HG03095 (cell line): ENCODE results near the gene RIMBP2.
"Not testable (repeated sequence)": the region's sequence is repeated elsewhere in the genome, so short reads cannot be mapped to it uniquely, and the experiment has no call there.

Source experiments
- ATAC-seq: cut with Tn5 transposase; IDR thresholded peaks from one replicate; pipeline ENCODE4 v1.9.1; 2021; ENCODE audit warnings: moderate library complexity; ENCODE audit not compliant: unreplicated experiment

Gene RIMBP2

DNA sequence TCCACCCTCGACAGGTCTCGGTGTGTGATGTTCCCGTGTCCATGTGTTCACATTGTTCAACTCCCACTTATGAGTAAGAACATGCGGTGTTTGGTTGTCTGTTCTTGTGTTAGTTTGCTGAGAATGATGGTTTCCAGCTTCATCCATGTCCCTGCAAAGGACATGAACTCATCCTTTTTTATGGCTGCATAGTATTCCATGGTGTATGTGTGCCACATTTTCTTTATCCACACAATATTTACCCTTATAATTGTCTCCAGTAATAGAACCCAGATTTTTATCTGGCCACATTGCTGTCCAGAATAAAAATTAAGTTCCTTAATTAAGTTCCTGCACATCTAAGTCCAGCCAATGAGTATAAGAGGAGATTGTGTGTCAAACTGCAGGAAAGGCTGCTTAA is 22.3 kb upstream of the RIMBP2 start:
- not testable (repeated sequence) for ATAC-seq

DNA sequence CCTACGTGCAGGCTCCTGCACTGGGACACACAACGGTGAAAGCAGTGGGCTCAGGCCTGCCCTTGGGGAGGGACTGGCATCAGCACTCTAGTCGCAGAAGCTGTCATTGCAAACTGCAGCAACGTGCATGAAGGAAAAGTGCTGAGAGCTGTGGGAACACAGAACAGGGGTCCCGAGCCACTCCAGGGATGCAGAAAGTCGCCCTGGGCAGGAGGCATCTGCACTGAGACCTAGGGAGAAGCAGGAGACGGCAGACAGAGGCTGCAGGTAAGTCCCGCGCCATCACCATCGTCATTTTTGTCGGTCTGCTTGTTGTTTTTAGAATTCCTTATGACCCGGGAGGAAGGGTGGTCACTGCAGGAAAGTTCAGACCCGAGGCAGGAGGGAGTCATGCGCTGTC is 21.6 kb upstream of the RIMBP2 start:
- ATAC-seq = no peak

DNA sequence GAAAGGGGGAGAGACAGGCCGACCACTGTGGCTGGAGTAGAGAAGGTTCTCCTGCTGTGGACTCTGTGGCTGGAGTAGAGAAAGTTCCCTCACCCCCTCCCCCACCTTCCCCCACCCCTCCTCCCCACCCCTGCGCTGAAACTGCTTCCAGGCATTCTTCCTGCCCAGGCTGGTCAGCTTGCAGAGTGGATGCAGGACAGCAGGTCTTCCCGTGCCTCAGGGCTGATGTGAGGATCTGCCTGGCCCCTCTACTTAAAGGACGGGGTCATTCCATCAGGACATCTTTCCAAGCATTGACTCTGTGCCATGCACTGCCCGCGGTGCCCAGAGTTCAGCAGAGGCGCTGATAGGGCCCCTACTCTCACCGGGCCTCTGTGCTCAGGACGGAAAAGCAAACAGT is 13.2 kb upstream of the RIMBP2 start:
- no peak for ATAC-seq

DNA sequence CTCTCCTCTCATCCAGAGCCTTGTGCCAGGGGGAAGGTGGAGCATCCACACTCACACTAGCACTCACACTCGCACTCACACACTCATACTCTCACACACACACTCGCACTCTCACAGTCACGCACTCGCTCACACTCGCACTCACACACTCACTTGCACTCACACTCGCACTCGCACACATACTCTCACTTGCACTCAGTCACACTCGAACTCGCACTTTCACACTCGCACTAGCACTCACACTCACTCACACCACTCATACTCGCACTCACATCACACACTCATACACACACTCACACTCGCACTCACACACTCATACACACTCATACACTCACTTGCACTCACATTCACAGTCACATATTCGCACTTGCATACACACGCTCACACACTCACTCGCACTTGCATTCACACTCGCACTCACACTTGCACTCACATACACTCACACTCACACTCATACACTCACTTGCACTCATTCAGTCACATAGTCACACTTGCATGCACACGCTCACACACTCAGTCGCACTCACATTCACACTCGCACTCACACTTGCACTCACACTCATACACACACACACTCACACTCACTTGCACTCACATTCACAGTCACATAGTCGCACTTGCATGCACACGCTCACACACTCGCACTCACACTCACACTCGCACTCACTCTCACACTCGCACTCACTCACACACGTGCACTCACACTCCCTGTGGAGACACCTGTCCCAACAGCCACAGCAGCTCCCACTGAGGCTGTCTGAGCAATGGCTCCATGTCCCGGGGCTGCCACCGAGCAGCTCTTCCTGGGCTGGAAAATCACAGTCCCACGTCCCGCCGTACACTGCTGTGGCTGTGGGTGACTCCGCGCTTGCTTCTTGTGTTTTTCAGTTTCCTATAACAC is 12.3 kb upstream of the RIMBP2 start:
- ATAC-seq = no peak

DNA sequence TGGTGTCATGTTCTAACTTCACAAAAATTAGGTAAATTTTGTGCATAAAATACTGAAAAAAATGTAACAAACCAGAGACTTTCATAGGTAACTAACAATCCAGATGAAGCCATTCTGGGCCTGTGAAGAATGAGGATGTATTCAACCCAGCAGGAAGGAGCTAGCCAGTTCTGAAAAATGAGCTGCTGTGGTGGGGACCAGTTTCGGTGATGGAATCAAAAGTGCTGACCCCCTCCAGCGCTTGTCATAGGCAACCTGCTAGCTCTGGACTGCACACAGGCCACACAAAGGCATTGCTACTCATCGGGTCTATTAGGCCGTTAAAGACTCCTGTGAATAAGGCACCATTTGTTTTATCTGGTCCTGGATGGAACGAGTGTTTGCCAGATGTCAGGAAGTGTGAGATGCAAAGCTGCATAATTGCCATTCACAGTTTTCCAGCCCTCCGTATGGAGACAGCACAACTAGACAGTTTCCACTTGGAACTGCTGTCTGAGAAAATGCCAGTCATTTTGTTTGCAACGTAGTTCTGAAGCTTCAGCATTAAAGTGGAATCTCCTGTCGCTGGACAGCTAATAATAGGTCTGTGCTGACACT is 3.3 kb upstream of the RIMBP2 start:
- ATAC-seq = no peak

DNA sequence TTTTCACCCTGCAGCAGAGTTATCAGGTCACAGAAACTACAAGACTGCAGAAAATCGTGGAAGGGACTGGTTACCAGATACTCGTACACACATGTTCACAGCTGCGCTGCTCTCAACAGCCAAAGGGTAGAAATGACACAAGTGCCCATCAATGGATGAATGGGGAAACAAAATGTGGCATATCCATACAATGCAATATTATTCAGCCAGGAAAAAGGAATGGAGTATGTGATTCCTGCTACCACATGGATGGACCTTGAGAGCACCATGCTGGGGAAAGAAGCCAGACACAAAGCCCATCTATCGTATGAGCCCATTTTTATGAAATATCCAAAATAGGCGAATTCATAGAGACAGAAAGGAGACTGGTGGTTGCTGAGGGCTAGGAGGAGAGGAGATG is 1.7 kb upstream of the RIMBP2 start:
- no peak for ATAC-seq

DNA sequence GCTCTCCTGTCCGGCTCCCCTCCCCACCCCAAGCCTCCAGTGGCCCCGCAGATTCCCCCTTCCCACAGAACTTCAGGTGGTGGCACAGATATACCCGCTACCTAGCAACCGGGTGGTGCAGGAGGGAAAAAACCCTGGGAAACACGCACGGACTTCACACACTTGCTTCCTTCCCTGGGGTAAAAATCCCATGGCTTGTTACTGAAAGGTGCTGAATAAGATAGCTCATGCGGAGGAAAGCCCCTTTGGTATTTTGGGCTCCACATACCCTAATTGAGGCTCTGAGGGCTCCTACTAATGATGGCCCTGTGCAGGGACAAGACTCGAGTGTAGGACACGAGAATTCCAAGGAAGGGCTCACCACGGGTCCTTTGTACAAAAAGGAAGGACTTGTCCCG is 869 bp upstream of the RIMBP2 start:
- ATAC-seq = no peak

DNA sequence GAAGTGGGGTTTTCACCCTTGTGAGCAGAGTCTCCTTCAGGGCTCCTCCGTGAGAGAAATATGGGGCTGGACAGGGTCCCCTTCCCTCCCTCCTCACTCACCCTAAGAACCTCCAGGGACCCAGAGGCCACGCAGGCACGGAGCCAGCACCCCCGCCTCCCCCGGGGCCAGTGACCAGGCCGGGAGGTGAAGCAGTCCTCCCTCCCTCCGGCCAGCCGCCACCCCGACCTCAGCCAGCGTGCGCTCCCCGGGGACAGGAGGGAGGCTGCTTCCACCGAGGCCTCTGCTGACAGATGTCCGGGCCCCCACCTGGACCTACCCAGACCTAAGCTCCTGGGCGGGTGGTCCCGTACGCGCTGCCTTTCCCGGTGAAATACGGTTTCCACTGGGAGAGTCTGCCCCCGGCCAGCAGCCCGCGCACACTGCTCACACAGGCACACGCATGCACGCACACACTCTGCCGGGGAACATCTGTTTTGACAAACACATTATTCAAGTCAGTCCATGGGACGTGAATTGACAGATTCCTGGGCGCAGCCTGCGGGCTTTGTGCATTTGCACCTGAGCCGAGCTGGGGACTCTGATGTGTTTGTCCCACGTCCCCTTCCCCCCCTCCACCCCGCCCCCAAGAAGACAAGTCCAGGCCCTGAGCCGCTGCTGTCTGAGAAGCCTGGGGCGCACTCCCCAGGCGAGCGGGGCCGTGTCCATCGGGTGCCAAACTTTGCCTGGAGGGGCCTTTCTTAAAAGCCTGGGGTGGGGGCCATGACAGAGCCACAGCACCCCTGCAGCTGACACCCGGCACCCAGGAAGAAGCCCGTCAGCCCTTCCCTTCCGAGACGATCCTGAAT is 725 bp downstream of the RIMBP2 start:
- no peak for ATAC-seq

DNA sequence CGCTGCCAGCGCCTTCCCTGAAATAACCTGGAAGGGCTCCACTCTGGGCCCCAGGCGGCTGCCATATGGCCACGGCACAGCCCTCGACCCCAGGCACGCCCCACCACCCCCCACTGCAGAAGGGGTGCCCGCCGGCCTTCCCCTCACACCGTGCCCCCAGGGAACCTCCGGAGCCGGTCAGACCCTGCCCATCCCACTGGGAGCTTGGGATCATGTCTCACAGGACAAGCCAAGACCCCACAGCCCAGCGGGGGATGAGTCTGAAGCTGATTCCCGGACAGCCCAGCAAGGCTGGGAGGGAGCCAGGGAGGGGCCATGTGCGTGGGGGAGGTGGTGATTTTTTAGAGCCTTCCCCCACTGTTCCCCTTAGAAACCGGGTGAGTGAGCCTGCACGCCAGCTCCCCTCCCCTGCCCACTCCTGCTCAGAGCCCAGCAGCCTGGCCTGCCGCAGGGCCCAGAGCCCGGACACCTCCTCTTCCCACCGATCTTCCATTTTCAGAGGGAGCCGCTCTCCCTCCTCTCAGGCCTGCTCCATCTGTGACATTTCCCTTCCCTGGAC is 1.4 kb downstream of the RIMBP2 start:
- ATAC-seq = no peak

DNA sequence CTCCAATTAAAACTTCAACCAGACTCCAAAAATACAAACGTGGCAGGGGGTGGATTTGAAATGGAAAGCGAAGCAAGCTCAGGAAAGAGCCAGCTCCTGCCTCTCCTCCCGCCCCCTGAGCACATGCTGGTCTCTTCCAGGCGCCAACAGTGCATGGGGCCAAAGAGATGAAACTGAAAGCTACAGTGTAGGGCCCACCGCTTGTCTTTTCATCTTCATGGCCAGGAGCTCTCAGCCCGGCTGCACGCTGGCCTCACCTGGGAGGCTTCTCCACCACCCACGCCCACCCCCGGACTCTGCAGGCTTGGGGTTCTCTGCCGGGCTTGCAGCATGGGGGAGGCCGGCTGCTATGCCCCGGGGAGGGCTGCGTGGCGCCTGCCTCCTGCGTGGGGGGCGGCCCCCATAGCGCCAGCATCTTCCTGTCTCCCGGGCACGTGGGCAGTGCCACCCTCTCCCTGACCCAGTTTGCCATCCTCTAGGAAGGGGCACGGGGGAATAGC is 2.0 kb downstream of the RIMBP2 start:
- no peak for ATAC-seq

DNA sequence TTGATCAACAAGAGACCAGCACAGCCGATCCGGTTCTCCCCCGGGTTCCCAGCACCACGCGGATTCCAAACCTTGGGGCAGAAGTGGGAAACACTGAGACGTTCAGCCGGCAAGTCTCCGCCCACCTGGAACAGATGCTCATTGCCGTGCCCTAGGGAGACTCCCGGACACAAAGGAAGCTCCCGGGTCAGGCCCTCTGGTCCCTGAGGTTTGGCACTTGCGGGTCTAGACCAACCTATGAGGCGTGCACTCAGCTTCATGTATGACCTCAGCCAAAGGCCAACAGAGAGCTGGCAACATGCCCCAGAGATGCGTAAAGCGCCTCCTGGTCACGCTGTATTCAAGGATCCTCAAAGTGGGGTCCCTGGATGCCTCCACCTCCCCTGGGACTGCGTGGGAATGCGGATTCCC is 2.5 kb downstream of the RIMBP2 start:
- ATAC-seq = no peak

DNA sequence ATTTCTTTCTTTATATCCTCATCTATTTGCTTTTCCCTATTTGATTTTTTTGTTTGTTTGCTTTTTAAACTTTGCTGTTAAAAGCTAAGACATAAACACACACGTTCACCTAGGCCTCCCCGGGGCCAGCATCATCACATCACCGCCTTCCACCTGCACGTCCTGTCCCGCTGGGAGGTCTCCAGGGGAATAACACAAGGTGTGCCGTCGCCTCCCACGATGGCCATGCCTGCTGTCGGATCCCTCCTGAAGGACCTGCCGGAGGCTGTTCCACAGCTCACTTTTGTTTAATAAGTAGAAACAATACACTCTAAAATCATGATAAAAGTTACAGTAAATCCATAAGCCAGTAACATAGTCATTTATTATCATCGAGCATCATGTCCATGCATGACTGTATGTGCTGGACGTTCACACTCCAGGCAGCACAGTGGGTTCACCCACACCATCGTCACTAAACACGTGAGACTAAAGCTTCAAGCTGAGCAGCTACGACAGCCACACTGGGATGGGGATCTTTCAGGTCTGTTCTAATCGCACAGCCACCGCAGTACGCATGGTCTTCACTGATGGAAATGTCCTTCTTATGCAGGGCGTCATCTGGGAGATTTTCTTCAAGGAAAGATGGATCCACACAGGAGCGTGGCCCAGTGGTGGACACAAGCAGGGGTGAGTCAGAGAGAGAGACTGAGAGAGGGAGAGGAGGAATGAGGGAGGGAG is 3.6 kb downstream of the RIMBP2 start:
- no peak for ATAC-seq

DNA sequence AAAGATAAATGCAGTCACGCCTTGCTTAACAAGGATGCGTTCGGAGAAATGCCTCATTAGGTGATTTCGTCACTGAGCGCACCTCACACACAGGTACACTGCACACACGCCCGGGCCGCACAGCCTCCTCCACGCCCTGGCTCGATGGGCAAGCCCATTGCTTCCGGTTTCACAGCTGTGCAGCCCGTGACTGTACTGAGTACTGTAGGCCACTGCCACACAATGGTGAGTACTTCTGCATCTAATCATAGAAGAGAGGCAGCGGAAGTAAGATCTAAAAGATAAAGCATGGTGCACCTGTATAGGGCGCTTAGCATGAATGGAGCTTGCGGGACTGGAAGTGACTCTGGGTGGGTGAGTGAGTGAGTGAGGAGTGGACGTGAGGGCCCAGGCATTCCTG is 4.3 kb downstream of the RIMBP2 start:
- no peak for ATAC-seq

DNA sequence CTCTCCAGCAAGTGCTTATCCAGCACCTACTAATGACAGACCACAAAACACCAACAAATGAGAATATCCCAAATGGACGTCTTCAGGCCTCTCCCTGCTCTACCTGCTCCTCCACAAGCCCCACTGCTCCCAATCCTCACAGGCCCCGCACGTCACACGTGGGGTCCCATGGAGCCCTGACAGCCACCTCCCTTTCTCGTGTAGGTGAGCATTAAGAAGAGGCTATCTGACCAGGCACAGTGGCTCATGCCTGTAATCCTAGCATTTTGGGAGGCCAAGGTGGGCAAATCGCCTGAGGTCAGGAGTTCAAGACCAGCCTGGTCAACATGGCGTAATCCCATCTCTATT is 5.4 kb downstream of the RIMBP2 start:
- no peak for ATAC-seq

DNA sequence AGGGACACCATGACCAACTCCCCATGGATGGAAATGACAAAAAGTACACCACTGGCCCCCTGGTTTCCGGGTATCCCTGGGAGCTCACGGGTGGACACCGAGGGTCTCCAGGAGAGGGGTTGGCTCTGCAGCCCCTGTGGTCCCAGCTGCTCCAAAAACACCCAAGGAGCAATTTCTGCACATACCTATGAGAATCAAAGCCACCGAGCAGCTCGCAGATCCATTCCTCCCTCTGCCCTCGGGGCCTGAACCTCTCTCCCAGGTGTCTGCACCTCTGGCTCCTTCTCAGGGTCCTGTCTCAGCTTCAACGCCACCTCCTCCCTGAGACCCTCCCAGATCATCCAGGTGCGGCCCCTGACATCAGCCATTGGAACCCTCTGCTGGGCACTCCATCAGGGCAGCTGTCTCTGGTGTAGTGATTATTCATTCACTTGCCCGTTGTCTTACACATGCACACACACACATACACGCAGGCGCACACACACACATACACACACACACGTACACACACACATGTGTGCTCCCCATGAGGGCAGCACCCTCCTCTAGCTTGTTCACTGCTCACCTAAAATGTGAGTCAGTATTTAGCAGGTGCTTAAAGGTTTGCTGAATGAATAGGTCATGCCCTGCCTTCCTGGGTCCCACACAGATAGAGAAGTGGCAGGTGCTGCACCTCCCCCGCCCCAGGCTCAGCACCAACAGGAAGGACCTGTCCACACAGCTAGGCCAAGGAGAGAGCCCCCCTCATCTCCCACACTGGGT is 5.9 kb downstream of the RIMBP2 start:
- ATAC-seq = no peak

DNA sequence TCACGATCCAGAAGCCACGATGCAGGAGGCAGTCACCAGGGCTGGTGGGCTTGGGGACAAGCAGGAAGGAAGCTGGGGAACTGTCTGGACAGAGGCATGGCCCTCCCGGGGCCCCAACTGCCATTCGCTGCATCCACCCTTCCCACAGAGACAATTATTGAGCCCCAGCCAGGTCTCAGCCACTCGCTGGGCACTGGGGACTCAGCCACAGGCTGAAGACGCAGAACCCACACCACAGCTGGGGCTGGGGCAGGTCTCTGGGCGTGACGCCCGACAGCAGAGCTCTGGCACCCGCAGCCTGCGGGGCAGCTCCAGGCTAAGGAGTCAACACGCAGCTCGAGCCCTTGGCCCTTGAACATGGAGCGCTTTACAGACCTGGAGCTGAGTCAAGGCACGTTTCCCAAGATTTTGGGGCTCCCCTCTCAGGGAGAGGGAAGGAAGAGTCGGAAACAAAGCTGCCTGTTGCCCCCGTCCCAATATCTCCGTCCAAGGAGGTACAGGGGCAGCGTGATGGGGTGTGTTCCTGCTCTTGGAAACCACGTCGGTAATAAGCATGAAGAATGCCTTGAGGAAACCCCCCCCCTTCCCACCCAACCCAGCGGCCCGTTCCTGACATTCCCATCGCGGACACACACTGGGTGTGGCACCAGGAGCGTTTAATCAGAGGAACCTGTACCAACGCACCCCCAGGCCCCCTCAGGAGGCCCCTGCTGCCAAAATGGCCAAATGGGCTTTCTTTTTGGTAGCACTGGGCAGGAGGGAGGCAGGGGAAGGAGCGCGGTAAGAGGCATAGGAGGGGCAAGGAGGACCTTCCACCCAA is 6.7 kb downstream of the RIMBP2 start:
- ATAC-seq = no peak

DNA sequence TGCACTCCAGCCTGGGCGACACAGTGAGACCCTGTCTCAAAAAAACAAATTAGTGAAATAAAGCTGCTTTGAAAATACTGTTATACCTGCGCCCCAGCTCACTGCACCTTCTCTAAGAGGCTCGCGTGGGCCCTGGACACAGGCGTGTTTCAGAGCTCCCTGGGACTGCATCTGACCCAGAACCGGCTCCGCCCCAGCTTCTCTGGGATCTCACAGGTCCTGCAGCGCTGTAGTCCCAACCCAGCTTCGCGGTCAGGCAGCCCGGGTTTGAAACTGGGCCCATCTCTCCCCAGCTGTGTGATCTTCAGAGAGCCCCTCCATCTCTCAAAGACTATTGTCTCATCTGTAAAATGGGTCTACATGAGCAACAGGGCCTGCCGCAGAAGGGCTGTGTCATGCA is 7.5 kb downstream of the RIMBP2 start:
- no peak for ATAC-seq

DNA sequence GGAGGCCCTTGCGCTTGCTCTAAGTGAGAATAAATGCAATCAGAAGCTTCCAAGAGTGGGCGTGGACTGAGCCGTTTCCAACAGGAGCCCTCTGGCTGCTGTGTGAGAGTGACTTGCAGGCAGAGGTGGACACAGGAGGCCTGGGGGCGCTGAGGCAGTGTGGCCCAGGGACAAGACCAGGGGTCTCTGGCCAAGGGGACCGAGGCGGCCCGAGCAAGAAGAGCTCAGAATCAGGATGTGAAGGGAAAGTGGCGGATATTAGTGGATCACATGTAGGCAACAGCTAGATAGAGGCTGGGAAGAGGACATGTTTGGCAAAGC is 8.6 kb downstream of the RIMBP2 start:
- ATAC-seq = no peak

DNA sequence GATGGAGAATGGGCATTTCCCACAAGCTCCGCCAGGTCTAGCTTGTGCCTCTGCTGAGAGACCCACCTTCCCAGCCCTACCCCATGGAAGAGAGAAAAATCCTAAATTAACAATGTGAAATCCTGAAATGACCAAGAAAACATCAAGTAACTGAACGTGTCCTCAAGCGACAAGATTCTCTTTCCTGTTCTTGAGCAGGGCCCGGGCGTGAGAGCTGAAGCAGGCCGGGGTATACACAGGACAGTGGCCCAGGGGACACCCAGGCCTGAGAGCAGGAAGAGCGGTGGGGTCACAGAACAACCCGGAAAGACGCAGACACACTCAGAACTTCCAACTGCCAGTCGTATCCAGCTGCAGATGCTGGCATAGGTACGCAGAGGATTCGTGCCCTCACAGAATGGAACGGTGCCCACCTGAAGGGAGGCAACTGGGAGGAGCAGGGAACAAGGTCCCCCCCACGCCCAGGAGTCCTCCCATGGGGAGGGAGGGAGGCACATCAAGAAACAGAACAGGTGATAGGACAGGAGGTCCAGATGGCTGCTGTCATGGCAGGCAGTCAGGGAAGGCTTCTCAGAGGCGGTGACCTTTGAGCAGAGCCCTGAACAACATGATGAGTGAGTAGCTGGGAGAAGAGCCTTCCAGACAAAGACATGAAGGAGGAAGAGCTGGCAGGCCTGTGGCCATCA is 9.1 kb downstream of the RIMBP2 start:
- no peak for ATAC-seq
